ENCODE measurements around the gene SLFN12.

DNA sequence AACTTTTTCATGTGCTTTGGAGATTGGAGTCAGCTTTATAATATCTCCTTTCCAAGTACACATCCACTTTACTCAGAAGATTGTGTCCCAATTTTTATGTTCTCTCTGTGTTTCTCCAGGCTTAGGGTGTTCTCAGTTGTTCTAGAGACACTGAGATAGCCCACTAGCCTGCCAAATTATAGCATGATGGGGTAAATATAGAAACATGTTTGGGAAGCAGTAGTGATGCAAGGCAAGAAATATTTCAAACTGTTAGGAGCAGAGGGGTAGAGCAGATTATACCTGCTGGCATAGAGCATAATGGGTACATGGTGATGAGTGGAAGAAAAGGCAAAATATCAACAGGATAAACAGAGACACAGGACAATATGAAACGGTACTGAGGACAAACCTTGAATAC is 71.3 kb downstream of the SLFN12 start:
- no peak for TF ChIP-seq ESRRA (IDR thresholded peaks at IDR 0.05; ENCODE audit: borderline replicate concordance, low read length)
- TF ChIP-seq, protein P1, sequence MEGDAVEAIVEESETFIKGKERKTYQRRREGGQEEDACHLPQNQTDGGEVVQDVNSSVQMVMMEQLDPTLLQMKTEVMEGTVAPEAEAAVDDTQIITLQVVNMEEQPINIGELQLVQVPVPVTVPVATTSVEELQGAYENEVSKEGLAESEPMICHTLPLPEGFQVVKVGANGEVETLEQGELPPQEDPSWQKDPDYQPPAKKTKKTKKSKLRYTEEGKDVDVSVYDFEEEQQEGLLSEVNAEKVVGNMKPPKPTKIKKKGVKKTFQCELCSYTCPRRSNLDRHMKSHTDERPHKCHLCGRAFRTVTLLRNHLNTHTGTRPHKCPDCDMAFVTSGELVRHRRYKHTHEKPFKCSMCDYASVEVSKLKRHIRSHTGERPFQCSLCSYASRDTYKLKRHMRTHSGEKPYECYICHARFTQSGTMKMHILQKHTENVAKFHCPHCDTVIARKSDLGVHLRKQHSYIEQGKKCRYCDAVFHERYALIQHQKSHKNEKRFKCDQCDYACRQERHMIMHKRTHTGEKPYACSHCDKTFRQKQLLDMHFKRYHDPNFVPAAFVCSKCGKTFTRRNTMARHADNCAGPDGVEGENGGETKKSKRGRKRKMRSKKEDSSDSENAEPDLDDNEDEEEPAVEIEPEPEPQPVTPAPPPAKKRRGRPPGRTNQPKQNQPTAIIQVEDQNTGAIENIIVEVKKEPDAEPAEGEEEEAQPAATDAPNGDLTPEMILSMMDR (IDR thresholded peaks at IDR 0.05), result no peak
- no peak for TF ChIP-seq POLR2A (IDR thresholded peaks at IDR 0.05; ENCODE audit: low read length)
- TF ChIP-seq RAD21 (conservative IDR thresholded peaks at IDR 0.05 in 1 of 2, IDR thresholded peaks at IDR 0.05 in 1 of 2), result no peak
- no peak for TF ChIP-seq CEBPB (IDR thresholded peaks at IDR 0.05)
- no peak for TF ChIP-seq REST (IDR thresholded peaks at IDR 0.05)
- TF ChIP-seq ZFP36 (IDR thresholded peaks at IDR 0.05; ENCODE audit: borderline replicate concordance, partially characterized antibody), result no peak
